K562 (cell line): Measurements from ENCODE around the gene TBC1D1. TPM values are rescaled to one million over a fixed set of nuclear protein-coding genes. Genes with fewer than 3 reads are reported as not detected.

Experiments used
- ATAC-seq: fragments of 200-7000 bp; cut with Tn5 transposase; 3 replicates; pipeline ENCODE4 v1.9.1; 2020; ENCODE audit warnings: moderate library complexity
- BruUV-seq: library from RNA; stranded (reverse); fragments of 400-500 nt; replicated peaks from 2 replicates; lab custom pipeline; 2021; lab: Mats Ljungman, UMichigan
- CTCF ChIA-PET: fragments of 300-600 bp; formaldehyde crosslinking; extraction: SDS; loops from one replicate; lab custom pipeline; 2021; ENCODE audit warnings: low intra/inter-chr PET ratio; lab: Yijun Ruan, JAX
- POLR2A ChIA-PET: fragments of 300-600, 350-650 bp; sonication (Branson Sonifier 250); formaldehyde crosslinking; extraction: SDS; loops from one replicate; lab custom pipeline; 2021; ENCODE audit warnings: antibody characterized with exemption, inconsistent platforms; lab: Yijun Ruan, JAX
- DNase-seq, 4 experiments: peaks; one replicate each; pipeline versions ENCODE4 v3.0.0 to v3.0.0-alpha.2; 2011 to 2018; ENCODE audit warnings: low spot score in 3 of 4, mixed read lengths in 3 of 4; ENCODE audit errors: extremely low read depth in 1 of 4
- FAIRE-seq: peaks from 2 replicates; lab custom pipeline; 2011; peaks lifted over from hg19 to GRCh38; lab: Jason Lieb, UNC
- H2AFZ ChIP-seq: 2 replicates; pipeline ENCODE4 v1.6.0; 2011; ENCODE audit warnings: low read depth, low read length, control low read depth, inconsistent platforms
- H3K27ac ChIP-seq: fragments of 200-600 bp; 3 replicates; pipeline ENCODE4 v1.8.0; 2011; ENCODE audit warnings: low read depth, mild to moderate bottlenecking, control low read depth, inconsistent platforms, low read length, moderate library complexity, mixed read lengths; ENCODE audit errors: extremely low read depth
- H3K27me3 ChIP-seq, 2 experiments: fragments of 300-600 bp in 1 of 2; 2 replicates in 1 of 2; 3 replicates in 1 of 2; pipeline versions ENCODE4 v1.6.0 to v1.8.0; 2011; ENCODE audit warnings: inconsistent platforms in 2 of 2, low read length in 2 of 2, mild to moderate bottlenecking in 1 of 2, mixed read lengths in 1 of 2, moderate library complexity in 1 of 2; ENCODE audit not compliant: control insufficient read depth in 2 of 2, insufficient read depth in 2 of 2
- H3K36me3 ChIP-seq: fragments of 300-600 bp; 3 replicates; pipeline ENCODE4 v1.8.0; 2011; ENCODE audit warnings: mild to moderate bottlenecking, low read length, inconsistent platforms; ENCODE audit not compliant: control insufficient read depth, insufficient read depth
- H3K4me1 ChIP-seq, 2 experiments: fragments of 200-600 bp in 1 of 2; replicated peaks in 1 of 2; 2 replicates in 1 of 2; 3 replicates in 1 of 2; pipeline versions ENCODE4 v1.5.1 to v1.8.0; 2011; ENCODE audit warnings: inconsistent platforms in 2 of 2, low read length in 2 of 2, mild to moderate bottlenecking in 1 of 2, mixed read lengths in 1 of 2, moderate library complexity in 1 of 2; ENCODE audit not compliant: control insufficient read depth in 2 of 2, insufficient read depth in 2 of 2
- H3K4me2 ChIP-seq: 2 replicates; pipeline ENCODE4 v1.6.1; 2011; ENCODE audit warnings: low read length, control low read depth, inconsistent platforms, mixed read lengths; ENCODE audit not compliant: insufficient read depth
- H3K4me3 ChIP-seq: fragments of 200-600 bp; sonication (generic), shearing (Covaris generic); 2 replicates; pipeline ENCODE4 v1.5.1; 2016; ENCODE audit warnings: control low read depth, inconsistent platforms
- H3K79me2 ChIP-seq: fragments of 200-600 bp; 3 replicates; pipeline ENCODE4 v1.8.0; 2011; ENCODE audit warnings: low read length, inconsistent platforms; ENCODE audit not compliant: control insufficient read depth, insufficient read depth
- H3K9ac ChIP-seq, 2 experiments: 2 replicates each; pipeline versions ENCODE4 v1.6.0 to v1.6.1; 2011; ENCODE audit warnings: low read depth in 2 of 2, low read length in 2 of 2, control low read depth in 1 of 2, inconsistent platforms in 1 of 2, mild to moderate bottlenecking in 1 of 2, mixed read lengths in 1 of 2; ENCODE audit not compliant: insufficient read depth in 1 of 2
- H3K9me1 ChIP-seq: one replicate; pipeline ENCODE4 v1.6.0; 2011; ENCODE audit warnings: inconsistent platforms, mild to moderate bottlenecking, low read length, moderate library complexity; ENCODE audit not compliant: control insufficient read depth, insufficient read depth
- H3K9me3 ChIP-seq: replicated peaks from 2 replicates; pipeline ENCODE4 v1.5.1; 2011; ENCODE audit warnings: low read depth, low read length, inconsistent platforms; ENCODE audit not compliant: control insufficient read depth, insufficient read depth
- H4K20me1 ChIP-seq: replicated peaks from 2 replicates; pipeline ENCODE4 v1.6.1; 2011; ENCODE audit warnings: low read length, inconsistent platforms, mixed read lengths; ENCODE audit not compliant: control insufficient read depth, insufficient read depth
- CREB3 ChIP-seq: fragments of 450-650 bp; conservative IDR thresholded peaks from 2 replicates; pipeline ENCODE4 v1.6.1; 2016; ENCODE audit warnings: missing genetic modification characterization, low read depth, mild to moderate bottlenecking, missing compliant biosample characterization, moderate library complexity
- EGR1 ChIP-seq: fragments of 450-650 bp; conservative IDR thresholded peaks from 2 replicates; pipeline ENCODE4 v1.6.1; 2017; ENCODE audit warnings: mild to moderate bottlenecking
- L3MBTL2 ChIP-seq: fragments of 450-650 bp; IDR thresholded peaks from 2 replicates; pipeline ENCODE4 v1.6.1; 2016; ENCODE audit warnings: mild to moderate bottlenecking, moderate library complexity
- MLX ChIP-seq, 2 experiments: fragments of 450-650 bp in 1 of 2; sonication (generic) in 1 of 2; formaldehyde crosslinking; conservative IDR thresholded peaks; 2 replicates each; pipeline versions ENCODE4 v1.4.0 to v1.8.1; 2020 to 2022; ENCODE audit warnings: mild to moderate bottlenecking in 1 of 2, missing genetic modification reagents in 1 of 2
- MTF1 ChIP-seq: fragments of 250-450 bp; sonication (Bioruptor Pico); IDR thresholded peaks from 2 replicates; pipeline ENCODE4 v1.9.0; 2021; ENCODE audit warnings: moderate library complexity, mild to moderate bottlenecking, inconsistent platforms, borderline replicate concordance
- PURB ChIP-seq: sonication (generic); formaldehyde crosslinking; IDR thresholded peaks from 2 replicates; pipeline ENCODE4 v1.9.0; 2021; ENCODE audit warnings: low read depth, mild to moderate bottlenecking, missing genetic modification reagents
- ZNF592 ChIP-seq: fragments of 450-650 bp; IDR thresholded peaks from 2 replicates; pipeline ENCODE4 v1.6.1; 2017; ENCODE audit warnings: antibody characterized with exemption, mild to moderate bottlenecking
- ZNF740 ChIP-seq, 3 experiments: fragments of 200-800 bp in 1 of 3; sonication (Bioruptor generic) in 1 of 3; sonication (generic) in 1 of 3; formaldehyde crosslinking in 1 of 3; IDR thresholded peaks; 2 replicates each; pipeline versions ENCODE4 v1.6.1 to v1.8.0; 2016 to 2022; ENCODE audit warnings: mild to moderate bottlenecking in 2 of 3, missing compliant biosample characterization in 2 of 3, missing genetic modification characterization in 2 of 3, missing genetic modification reagents in 1 of 3
- WGBS: fragments of 100-300 bp; shearing (Covaris generic); methylation state at CpG from one replicate; pipeline ENCODE4 v1.1.6; 2016; ENCODE audit warnings: low coverage, mixed read lengths; ENCODE audit not compliant: insufficient coverage; ENCODE audit errors: missing lambda C conversion rate; 5-methylcytosine and 5-hydroxymethylcytosine counted together
- in situ Hi-C: fragments of 300-500 bp; cut with MboI; formaldehyde crosslinking; loops from 4 replicates; pipeline ENCODE4 v1.15.0; 2018; ENCODE audit warnings: inconsistent platforms, mixed read lengths
- intact Hi-C: fragments of 100-400 bp; cut with micrococcal nuclease; formaldehyde crosslinking; loops from 2 replicates; pipeline ENCODE4 v1.14.2; 2022
- polyA plus RNA-seq, 8 experiments: library from polyadenylated mRNA; depleted of rRNA in 4 of 8; stranded (reverse) in 5 of 8; unstranded in 3 of 8; fragments of >200 nt; fragmentation: Nextera tagmentation in 2 of 8; fragmentation: Illumina TruSeq in 1 of 8; extraction: Ambion mirVana in 2 of 8; extraction: Trizol in 1 of 8; gene quantifications; 2 replicates each; pipeline versions ENCODE4 v1.2.1 to v1.2.3, GENCODE V29; 2011 to 2014; ENCODE audit warnings: inconsistent platforms in 1 of 8, missing spikeins in 1 of 8
- total RNA-seq, 7 experiments: library from RNA; depleted of rRNA in 6 of 7; stranded (reverse); fragments of >200 nt in 6 of 7; fragmentation: Illumina TruSeq in 2 of 7; extraction: Trizol in 2 of 7; gene quantifications; 2 replicates each; pipeline versions ENCODE4 v1.2.1 to v1.2.3, GENCODE V29; 2011 to 2021; ENCODE audit warnings: low replicate concordance in 1 of 7

Gene TBC1D1
- total and polyA plus RNA-seq, 9 of the 15 experiments (the other 6 are each of a cell fraction or from before 2014, with no cell fraction given), result 0.59 to 14.2 (median 8.8) TPM

GRCh38 chr4:37980246-37980645, 89.4 kb downstream of the TBC1D1 start (continued):
- TF ChIP-seq ZNF592 (no peak), EGR1 (no peak), PURB (CRISPR knock-in tag) (no peak), CREB3 (tag) (no peak)
- TF ChIP-seq, all 486 proteins: peak for 0

- H3K9ac ChIP-seq, result no peak overlapping the region
- no peak for ATAC-seq
- in situ Hi-C loops, result no loop called here
- no peaks in the 10 kb centered on the region for H4K20me1 ChIP-seq
- no peak for TF ChIP-seq MLX (CRISPR knock-in tag; conservative IDR thresholded peaks at IDR 0.05)
- no peak for TF ChIP-seq L3MBTL2
- TF ChIP-seq MTF1 (CRISPR knock-in tag), result no peak
- no peak for TF ChIP-seq ZNF740 (CRISPR knock-in tag; IDR thresholded peaks at IDR 0.05)
- TF ChIP-seq ZNF740 (tag; IDR thresholded peaks at IDR 0.05), result no peak
- TF ChIP-seq, all 486 proteins: peak for 0
- peaks cover 21 to 31% of the 10 kb centered on the region in 2 experiments for H3K27me3 ChIP-seq
- no peaks in the 10 kb centered on the region for H3K36me3 ChIP-seq
- FAIRE-seq (no peak), DNase-seq (no peak)
- 4% methylated on average over 4 of the region's 4 CpGs for WGBS
- ChIA-PET CTCF (no interaction called here), POLR2A (interaction anchor here (1.0 kb wide), 1 partner anchor 20 kb away, joined by 4 read pairs; no protein-coding TSS in a partner anchor)
- H3K9me3 ChIP-seq, result no peaks in the 10 kb centered on the region
- peaks cover 0 to 10% of the 10 kb centered on the region in 2 experiments; a peak in 3 of 5 replicates for H3K4me1 ChIP-seq
- no peak overlapping the region for H2AFZ ChIP-seq
- no peaks in the 10 kb centered on the region for H3K9me1 ChIP-seq
- H3K4me3 ChIP-seq, result no peak overlapping the region
- H3K79me2 ChIP-seq, result no peaks in the 10 kb centered on the region
- no TSS peak for BruUV-seq
- H3K4me2 ChIP-seq, result no peak overlapping the region
- intact Hi-C loops, result no loop called here
- H3K27ac ChIP-seq, result no peak overlapping the region
Observed at GRCh38 chr4:37981425-37981824, 90.5 kb downstream of the TBC1D1 start.
